ENCODE data around the gene THRA. TPM values are rescaled to one million over a fixed set of nuclear protein-coding genes. Genes with fewer than 3 reads are reported as not detected.

The THRA gene
- total RNA-seq, 1 experiment from 2014 or later, result 29.3 TPM

- Histone ChIP-seq H3K9me3 (no peaks in the 10 kb centered on the region), H3K27me3 (replicated peaks; ENCODE audit: control insufficient read depth, insufficient read depth, low read length) (no peaks in the 10 kb centered on the region), H3K36me3 (ENCODE audit: control insufficient read depth, insufficient read depth, low read length) (no peaks in the 10 kb centered on the region; the same call in 1 of the 2 replicates), H3K4me3 (ENCODE audit: low read depth, low read length) (no peak within 1 kb of the TSS), H3K4me1 (peaks cover 19% of the 10 kb centered on the region)
- ChIA-PET CTCF (interaction anchor here (0.6 to 1.8 kb wide), 8 partner anchors 13 to 162 kb away, joined by 3 to 9 read pairs (median 4); partner anchors contain the start of genes PSMD3 and RAPGEFL1), POLR2A (no interaction called here)
- no peaks in the 10 kb centered on the region for H3K4me1 Mint-ChIP-seq (ENCODE audit: low read depth, unreplicated experiment)
- no peak within 1 kb of the TSS for H3K27ac Mint-ChIP-seq (ENCODE audit: unreplicated experiment)
- H3K27me3 Mint-ChIP-seq (ENCODE audit: insufficient read depth, unreplicated experiment), result no peaks in the 10 kb centered on the region
- no peak for TF ChIP-seq CTCF (IDR thresholded peaks at IDR 0.05; ENCODE audit: insufficient read depth in 1 of 2, low read depth in 1 of 2, low read length in 1 of 2, severe bottlenecking in 1 of 2, unreplicated experiment in 1 of 2)
- H3K9me3 Mint-ChIP-seq (ENCODE audit: unreplicated experiment), result no peaks in the 10 kb centered on the region
- H3K36me3 Mint-ChIP-seq (ENCODE audit: insufficient read depth, unreplicated experiment), result peaks cover 15% of the 10 kb centered on the region
- BruUV-seq (replicated peaks), result no TSS peak
- no peak within 1 kb of the TSS for H3K4me3 Mint-ChIP-seq (ENCODE audit: unreplicated experiment)
- peak in 1 of 2 experiments; percentile 43 for DNase-seq
- intact Hi-C loops (cut with micrococcal nuclease; ENCODE audit: unreplicated experiment), result no loop called here
Measured at GRCh38 chr17:40015005-40015997, 47.5 kb upstream of the THRA start, which contains the start of gene CSF3. Gene CSF3 (plus strand): TSS chr17:40015440. CDS start chr17:40015475, 35 bp downstream.

GRCh38 chr17:40015998-40016985, 46.5 kb upstream of the THRA start:
- no peak overlapping the region for H3K4me3 ChIP-seq (ENCODE audit: low read depth, low read length)
- CTCF ChIA-PET, result interaction anchor here (0.6 to 1.8 kb wide), 4 partner anchors 12 to 95 kb away, joined by 3 to 9 read pairs (median 4); no protein-coding TSS in a partner anchor
- Mint-ChIP-seq H3K9me3 (ENCODE audit: unreplicated experiment) (no peaks in the 10 kb centered on the region), H3K27me3 (ENCODE audit: insufficient read depth, unreplicated experiment) (no peaks in the 10 kb centered on the region), H3K27ac (ENCODE audit: unreplicated experiment) (peak overlapping the region; percentile 22), H3K4me3 (ENCODE audit: unreplicated experiment) (no peak overlapping the region), H3K4me1 (ENCODE audit: low read depth, unreplicated experiment) (no peaks in the 10 kb centered on the region), H3K36me3 (ENCODE audit: insufficient read depth, unreplicated experiment) (peaks cover 23% of the 10 kb centered on the region)
- no TSS peak for BruUV-seq (replicated peaks)
- no peak for TF ChIP-seq CTCF (IDR thresholded peaks at IDR 0.05; ENCODE audit: insufficient read depth in 1 of 2, low read depth in 1 of 2, low read length in 1 of 2, severe bottlenecking in 1 of 2, unreplicated experiment in 1 of 2)
- DNase-seq, result no peak
- no peaks in the 10 kb centered on the region; the same call in none of the 2 replicates for H3K36me3 ChIP-seq (ENCODE audit: control insufficient read depth, insufficient read depth, low read length)
- intact Hi-C loops (cut with micrococcal nuclease; ENCODE audit: unreplicated experiment), result no loop called here
- H3K27me3 ChIP-seq (replicated peaks; ENCODE audit: control insufficient read depth, insufficient read depth, low read length), result no peaks in the 10 kb centered on the region
- POLR2A ChIA-PET, result no interaction called here
- H3K4me1 ChIP-seq, result peaks cover 19% of the 10 kb centered on the region
- no peaks in the 10 kb centered on the region for H3K9me3 ChIP-seq

Data from Caco-2 (cell line).